H9 (cell line): Measurements from ENCODE around the gene FCRL6. TPM values are rescaled to one million over a fixed set of nuclear protein-coding genes. Genes with fewer than 3 reads are reported as not detected.

Experiments used
- DNase-seq: peaks from one replicate; pipeline ENCODE4 v3.0.0-alpha.2; 2017
- H2AFZ ChIP-seq: one replicate; pipeline ENCODE4 v1.6.1; 2013; ENCODE audit warnings: mild to moderate bottlenecking, low read length, control low read depth, moderate library complexity
- H2AK5ac ChIP-seq: 2 replicates; pipeline ENCODE4 v1.6.1; 2013; ENCODE audit warnings: low read length, control low read depth, mixed read lengths; ENCODE audit not compliant: insufficient read length
- H2BK120ac ChIP-seq: one replicate; pipeline ENCODE4 v1.6.1; 2013; ENCODE audit warnings: low read depth, mild to moderate bottlenecking, low read length, control low read depth, inconsistent platforms; ENCODE audit not compliant: poor library complexity, severe bottlenecking
- H2BK12ac ChIP-seq: 2 replicates; pipeline ENCODE4 v1.6.1; 2013; ENCODE audit warnings: low read length, control low read depth, mixed read lengths, low read depth; ENCODE audit not compliant: insufficient read length
- H2BK15ac ChIP-seq: 2 replicates; pipeline ENCODE4 v1.6.1; 2013; ENCODE audit warnings: low read depth, low read length, control low read depth
- H2BK20ac ChIP-seq: one replicate; pipeline ENCODE4 v1.6.1; 2013; ENCODE audit warnings: low read depth, mild to moderate bottlenecking, low read length, control low read depth, inconsistent platforms; ENCODE audit not compliant: poor library complexity, severe bottlenecking
- H2BK5ac ChIP-seq: 2 replicates; pipeline ENCODE4 v1.6.1; 2013; ENCODE audit warnings: low read length, control low read depth, mixed read lengths; ENCODE audit not compliant: insufficient read length
- H3K14ac ChIP-seq: 2 replicates; pipeline ENCODE4 v1.6.1; 2013; ENCODE audit warnings: low read length, control low read depth; ENCODE audit not compliant: insufficient read depth
- H3K18ac ChIP-seq: 2 replicates; pipeline ENCODE4 v1.6.1; 2013; ENCODE audit warnings: low read depth, mild to moderate bottlenecking, mixed read lengths, low read length, control low read depth; ENCODE audit not compliant: insufficient read length
- H3K23ac ChIP-seq: 2 replicates; pipeline ENCODE4 v1.6.1; 2013; ENCODE audit warnings: low read length, control low read depth, mixed read lengths, low read depth; ENCODE audit not compliant: insufficient read length
- H3K23me2 ChIP-seq: 2 replicates; pipeline ENCODE4 v1.6.1; 2013; ENCODE audit warnings: low read depth, mild to moderate bottlenecking, mixed read lengths, low read length, control low read depth; ENCODE audit not compliant: insufficient read length, poor library complexity, severe bottlenecking
- H3K27ac ChIP-seq: 2 replicates; pipeline ENCODE4 v1.5.1; 2013; ENCODE audit warnings: low read length, control low read depth, mixed read lengths, low read depth; ENCODE audit not compliant: insufficient read length
- H3K27me3 ChIP-seq: 2 replicates; pipeline ENCODE4 v1.6.1; 2013; ENCODE audit warnings: low read length, control low read depth, inconsistent platforms; ENCODE audit not compliant: insufficient read depth
- H3K4ac ChIP-seq: 2 replicates; pipeline ENCODE4 v1.6.1; 2013; ENCODE audit warnings: low read depth, mild to moderate bottlenecking, control low read depth, inconsistent platforms, low read length, moderate library complexity
- H3K4me1 ChIP-seq: 2 replicates; pipeline ENCODE4 v1.6.1; 2013; ENCODE audit warnings: low read length, control low read depth, inconsistent platforms; ENCODE audit not compliant: insufficient read depth
- H3K4me2 ChIP-seq: 2 replicates; pipeline ENCODE4 v1.6.1; 2013; ENCODE audit warnings: low read length, control low read depth, mixed read lengths; ENCODE audit not compliant: insufficient read length, insufficient read depth
- H3K56ac ChIP-seq: 2 replicates; pipeline ENCODE4 v1.6.1; 2013; ENCODE audit warnings: low read depth, mild to moderate bottlenecking, mixed read lengths, low read length, control low read depth; ENCODE audit not compliant: insufficient read length
- H3K79me1 ChIP-seq: 2 replicates; pipeline ENCODE4 v1.6.1; 2013; ENCODE audit warnings: low read depth, mild to moderate bottlenecking, moderate library complexity, low read length, control low read depth, inconsistent platforms; ENCODE audit not compliant: insufficient read depth, poor library complexity, severe bottlenecking
- H3K79me2 ChIP-seq: 2 replicates; pipeline ENCODE4 v1.6.1; 2013; ENCODE audit warnings: low read length, control low read depth, inconsistent platforms; ENCODE audit not compliant: insufficient read depth
- H3K9ac ChIP-seq: 2 replicates; pipeline ENCODE4 v1.6.1; 2013; ENCODE audit warnings: low read length, control low read depth, mixed read lengths; ENCODE audit not compliant: insufficient read length; ENCODE audit errors: extremely low read depth
- H3K9me3 ChIP-seq: one replicate; pipeline ENCODE4 v1.6.1; 2013; ENCODE audit warnings: low read depth, low read length, inconsistent platforms; ENCODE audit not compliant: control insufficient read depth
- H3T11ph ChIP-seq: one replicate; pipeline ENCODE4 v1.6.1; 2013; ENCODE audit warnings: mild to moderate bottlenecking, low read length, control low read depth, inconsistent platforms
- H4K20me1 ChIP-seq: one replicate; pipeline ENCODE4 v1.6.1; 2013; ENCODE audit not compliant: control insufficient read depth, insufficient read length, insufficient read depth
- H4K5ac ChIP-seq: 2 replicates; pipeline ENCODE4 v1.6.1; 2013; ENCODE audit warnings: low read depth, mild to moderate bottlenecking, mixed read lengths, low read length, control low read depth; ENCODE audit not compliant: insufficient read length
- H4K8ac ChIP-seq: replicated peaks from 2 replicates; pipeline ENCODE4 v1.6.1; 2013; ENCODE audit warnings: low read length, control low read depth, mixed read lengths, low read depth; ENCODE audit not compliant: insufficient read length
- H4K91ac ChIP-seq: 2 replicates; pipeline ENCODE4 v1.6.1; 2013; ENCODE audit warnings: low read depth, mild to moderate bottlenecking, moderate library complexity, mixed read lengths, low read length, control low read depth; ENCODE audit not compliant: insufficient read length
- H3K27ac Mint-ChIP-seq, 3 experiments: 2 replicates in 2 of 3; 3 replicates in 1 of 3; pipeline ENCODE4 v1.8.0; 2020 to 2021; ENCODE audit warnings: mixed read lengths in 3 of 3, mild to moderate bottlenecking in 1 of 3, moderate library complexity in 1 of 3
- H3K27me3 Mint-ChIP-seq: 2 replicates; pipeline ENCODE4 v1.8.0; 2021; ENCODE audit warnings: low read depth, mild to moderate bottlenecking, moderate library complexity, mixed read lengths
- H3K36me3 Mint-ChIP-seq, 3 experiments: 2 replicates in 2 of 3; 3 replicates in 1 of 3; pipeline ENCODE4 v1.8.0; 2020 to 2021; ENCODE audit warnings: low read depth in 3 of 3, mixed read lengths in 3 of 3; ENCODE audit not compliant: insufficient read depth in 1 of 3
- H3K4me1 Mint-ChIP-seq, 2 experiments: 2 replicates each; pipeline ENCODE4 v1.8.0; 2020; ENCODE audit warnings: mixed read lengths in 2 of 2
- H3K4me3 Mint-ChIP-seq, 2 experiments: 2 replicates in 1 of 2; 3 replicates in 1 of 2; pipeline ENCODE4 v1.8.0; 2020 to 2021; ENCODE audit warnings: mild to moderate bottlenecking in 2 of 2, mixed read lengths in 2 of 2, moderate library complexity in 1 of 2
- H3K9me3 Mint-ChIP-seq, 2 experiments: 2 replicates in 1 of 2; 3 replicates in 1 of 2; pipeline ENCODE4 v1.8.0; 2020; ENCODE audit warnings: mild to moderate bottlenecking in 2 of 2, mixed read lengths in 2 of 2, moderate library complexity in 1 of 2
- total RNA-seq: library from RNA; stranded (reverse); gene quantifications from 2 replicates; pipeline ENCODE4 v1.2.1, GENCODE V29; 2021
- TF ChIP-seq, protein P1 (sequence below): fragments of 200-600 bp; sonication (generic); conservative IDR thresholded peaks from 3 replicates; pipeline ENCODE4 v1.8.0; 2021; ENCODE audit warnings: antibody characterized with exemption, mild to moderate bottlenecking

The FCRL6 gene
- total RNA-seq, 1 experiment from 2014 or later: not detected

DNA sequence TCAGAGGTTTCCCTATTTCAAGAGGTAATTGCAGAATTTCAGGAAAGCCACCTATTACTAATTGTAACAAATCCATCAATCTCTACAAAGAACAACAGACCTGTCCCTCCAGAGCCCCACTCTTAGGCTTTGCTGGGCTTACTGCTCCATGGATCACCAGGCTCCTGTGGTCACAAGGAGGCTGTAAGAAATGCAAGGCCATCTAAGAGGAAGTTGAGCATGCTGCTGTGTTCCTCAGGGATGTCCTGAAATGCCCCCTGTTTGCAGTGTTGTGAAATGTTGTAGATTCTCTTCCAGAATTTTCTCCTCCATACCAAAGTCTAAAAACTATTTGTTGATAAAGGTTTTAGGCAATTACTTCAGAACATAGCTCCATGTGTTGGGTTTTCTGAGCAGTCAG is 45.8 kb upstream of the FCRL6 start:
- no peak overlapping the region for H3K18ac ChIP-seq
- no peak overlapping the region for H2AFZ ChIP-seq
- no peak overlapping the region for H4K8ac ChIP-seq
- TF ChIP-seq, protein P1, sequence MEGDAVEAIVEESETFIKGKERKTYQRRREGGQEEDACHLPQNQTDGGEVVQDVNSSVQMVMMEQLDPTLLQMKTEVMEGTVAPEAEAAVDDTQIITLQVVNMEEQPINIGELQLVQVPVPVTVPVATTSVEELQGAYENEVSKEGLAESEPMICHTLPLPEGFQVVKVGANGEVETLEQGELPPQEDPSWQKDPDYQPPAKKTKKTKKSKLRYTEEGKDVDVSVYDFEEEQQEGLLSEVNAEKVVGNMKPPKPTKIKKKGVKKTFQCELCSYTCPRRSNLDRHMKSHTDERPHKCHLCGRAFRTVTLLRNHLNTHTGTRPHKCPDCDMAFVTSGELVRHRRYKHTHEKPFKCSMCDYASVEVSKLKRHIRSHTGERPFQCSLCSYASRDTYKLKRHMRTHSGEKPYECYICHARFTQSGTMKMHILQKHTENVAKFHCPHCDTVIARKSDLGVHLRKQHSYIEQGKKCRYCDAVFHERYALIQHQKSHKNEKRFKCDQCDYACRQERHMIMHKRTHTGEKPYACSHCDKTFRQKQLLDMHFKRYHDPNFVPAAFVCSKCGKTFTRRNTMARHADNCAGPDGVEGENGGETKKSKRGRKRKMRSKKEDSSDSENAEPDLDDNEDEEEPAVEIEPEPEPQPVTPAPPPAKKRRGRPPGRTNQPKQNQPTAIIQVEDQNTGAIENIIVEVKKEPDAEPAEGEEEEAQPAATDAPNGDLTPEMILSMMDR: no peak
- H3K79me2 ChIP-seq: no peaks in the 10 kb centered on the region
- H3K9me3 ChIP-seq: no peaks in the 10 kb centered on the region
- H3K27ac Mint-ChIP-seq: no peak overlapping the region
- H3K4me1 ChIP-seq: no peaks in the 10 kb centered on the region
- H3K27ac ChIP-seq: no peak overlapping the region
- no peak overlapping the region for H3K56ac ChIP-seq
- no peak overlapping the region for H3K4me2 ChIP-seq
- H3K4me1 Mint-ChIP-seq: no peaks in the 10 kb centered on the region
- no peak overlapping the region for H4K5ac ChIP-seq
- no peak overlapping the region for H3T11ph ChIP-seq
- no peak overlapping the region for H3K9ac ChIP-seq
- H3K4me3 Mint-ChIP-seq: no peak overlapping the region
- peaks cover 2% of the 10 kb centered on the region; the same call in 1 of the 2 replicates for H3K27me3 Mint-ChIP-seq
- H2BK15ac ChIP-seq: no peak overlapping the region
- no peak overlapping the region for H3K23ac ChIP-seq
- no peak overlapping the region for H2BK120ac ChIP-seq
- H2BK20ac ChIP-seq: no peak overlapping the region
- peaks cover 0 to 2% of the 10 kb centered on the region in 2 experiments; a peak in 1 of 5 replicates for H3K9me3 Mint-ChIP-seq
- H3K27me3 ChIP-seq: no peaks in the 10 kb centered on the region
- H3K4ac ChIP-seq: no peak overlapping the region
- no peak for DNase-seq
- H2BK12ac ChIP-seq: no peak overlapping the region
- no peaks in the 10 kb centered on the region for H3K79me1 ChIP-seq
- H3K23me2 ChIP-seq: no peaks in the 10 kb centered on the region
- H4K20me1 ChIP-seq: no peaks in the 10 kb centered on the region
- no peak overlapping the region for H3K14ac ChIP-seq
- H2AK5ac ChIP-seq: no peak overlapping the region
- no peaks in the 10 kb centered on the region for H3K36me3 Mint-ChIP-seq
- no peak overlapping the region for H2BK5ac ChIP-seq
- no peak overlapping the region for H4K91ac ChIP-seq
